Keratinocyte (primary cell): ENCODE data around the gene POLE4. TPM values are rescaled to one million over a fixed set of nuclear protein-coding genes. Genes with fewer than 3 reads are reported as not detected.

Experiments used
- DNase-seq: peaks from one replicate; pipeline ENCODE4 v3.0.0-alpha.2; 2011; ENCODE audit warnings: low read depth, missing footprints, low spot score
- FAIRE-seq: peaks from 2 replicates; lab custom pipeline; 2011; peaks lifted over from hg19 to GRCh38; lab: Jason Lieb, UNC
- H2AFZ ChIP-seq: 2 replicates; pipeline ENCODE4 v1.6.0; 2012; ENCODE audit warnings: low read length, control low read depth, inconsistent platforms; ENCODE audit not compliant: control insufficient read depth
- H3K27ac ChIP-seq: 2 replicates; pipeline ENCODE4 v1.5.1; 2011; ENCODE audit warnings: low read length; ENCODE audit not compliant: control insufficient read depth, insufficient read depth
- H3K27me3 ChIP-seq: 3 replicates; pipeline ENCODE4 v1.6.0; 2011; ENCODE audit warnings: low read length; ENCODE audit not compliant: control insufficient read depth, insufficient read depth; ENCODE audit errors: extremely low read depth
- H3K36me3 ChIP-seq, 2 experiments: 2 replicates in 1 of 2; 3 replicates in 1 of 2; pipeline ENCODE4 v1.5.1; 2011; ENCODE audit warnings: low read length in 2 of 2, mild to moderate bottlenecking in 1 of 2; ENCODE audit not compliant: control insufficient read depth in 2 of 2, insufficient read depth in 2 of 2; ENCODE audit errors: extremely low read depth in 1 of 2
- H3K4me1 ChIP-seq: 3 replicates; pipeline ENCODE4 v1.5.1; 2011; ENCODE audit warnings: low read length; ENCODE audit not compliant: control insufficient read depth, insufficient read depth; ENCODE audit errors: extremely low read depth
- H3K4me2 ChIP-seq: 3 replicates; pipeline ENCODE4 v1.6.0; 2011; ENCODE audit warnings: low read depth, low read length; ENCODE audit not compliant: control insufficient read depth, insufficient read depth; ENCODE audit errors: extremely low read depth
- H3K4me3 ChIP-seq, 3 experiments: fragments of 200-600 bp in 1 of 3; sonication (generic) in 1 of 3; 2 replicates in 2 of 3; 3 replicates in 1 of 3; pipeline ENCODE4 v1.5.1; 2011 to 2016; ENCODE audit warnings: low read length in 3 of 3, mild to moderate bottlenecking in 3 of 3, control low read depth in 2 of 3, inconsistent platforms in 1 of 3, low read depth in 1 of 3, mixed read lengths in 1 of 3, mixed run types in 1 of 3, moderate library complexity in 1 of 3; ENCODE audit not compliant: control insufficient read depth in 2 of 3, insufficient read depth in 2 of 3; ENCODE audit errors: extremely low read depth in 1 of 3
- H3K79me2 ChIP-seq: 2 replicates; pipeline ENCODE4 v1.6.0; 2012; ENCODE audit warnings: low read length; ENCODE audit not compliant: control insufficient read depth, insufficient read depth
- H3K9ac ChIP-seq: 3 replicates; pipeline ENCODE4 v1.6.0; 2011; ENCODE audit warnings: low read length; ENCODE audit not compliant: control insufficient read depth, insufficient read depth; ENCODE audit errors: extremely low read depth
- H3K9me1 ChIP-seq: 3 replicates; pipeline ENCODE4 v1.6.0; 2011; ENCODE audit warnings: low read length; ENCODE audit not compliant: control insufficient read depth, insufficient read depth; ENCODE audit errors: extremely low read depth
- H3K9me3 ChIP-seq: 2 replicates; pipeline ENCODE4 v1.5.1; 2012; ENCODE audit warnings: low read depth, low read length; ENCODE audit not compliant: control insufficient read depth
- H4K20me1 ChIP-seq: 3 replicates; pipeline ENCODE4 v1.6.0; 2011; ENCODE audit warnings: low read length; ENCODE audit not compliant: control insufficient read depth, insufficient read depth; ENCODE audit errors: extremely low read depth
- CTCF ChIP-seq, 3 experiments: IDR thresholded peaks in 1 of 3; conservative IDR thresholded peaks in 1 of 3; optimal IDR thresholded peaks in 1 of 3; 2 replicates in 2 of 3; 3 replicates in 1 of 3; pipeline versions ENCODE3 to v1.5.1; 2011; ENCODE audit warnings: low read length in 3 of 3, mild to moderate bottlenecking in 3 of 3, moderate library complexity in 2 of 3, control low read depth in 1 of 3, inconsistent platforms in 1 of 3; ENCODE audit not compliant: insufficient read depth in 2 of 3; ENCODE audit errors: extremely low read depth in 1 of 3
- EZH2 ChIP-seq: IDR thresholded peaks from one replicate; pipeline ENCODE4 v1.6.1; 2012; ENCODE audit warnings: inconsistent platforms, mild to moderate bottlenecking, low read length, moderate library complexity
- dilution Hi-C: fragments of 300-500 bp; cut with MboI; formaldehyde crosslinking; loops from one replicate; pipeline ENCODE4 v1.7.0; 2020; ENCODE audit warnings: low sequenced_read_pairs; ENCODE audit not compliant: extremely low pct_ligation_motif_present
- polyA plus RNA-seq, 5 experiments: library from polyadenylated mRNA; depleted of rRNA in 3 of 5; stranded (reverse) in 3 of 5; stranded (forward) in 1 of 5; unstranded in 1 of 5; fragments of >200 nt; gene quantifications; 1 replicate in 1 of 5; 2 replicates in 3 of 5; 3 replicates in 1 of 5; pipeline versions ENCODE4 v1.2.1 to v1.2.3, GENCODE V29; 2011 to 2012; ENCODE audit warnings: missing spikeins in 2 of 5, low read depth in 1 of 5, low replicate concordance in 1 of 5

The POLE4 gene
- polyA plus RNA-seq, 1 donor (not counting 4 experiments of a cell fraction or from before 2014, with no cell fraction given): 66.4 TPM

GRCh38 chr2:75003276-75003675 lies 44.8 kb downstream of the POLE4 start:
- Histone ChIP-seq H3K27ac (no peak overlapping the region), H3K9me3 (no peaks in the 10 kb centered on the region), H3K4me3 (no peak overlapping the region), H3K36me3 (no peaks in the 10 kb centered on the region), H4K20me1 (no peaks in the 10 kb centered on the region), H3K4me2 (no peak overlapping the region), H3K79me2 (no peaks in the 10 kb centered on the region), H3K4me1 (peaks cover 8% of the 10 kb centered on the region), H3K27me3 (no peaks in the 10 kb centered on the region), H2AFZ (no peak overlapping the region), H3K9ac (no peak overlapping the region), H3K9me1 (peaks cover 2% of the 10 kb centered on the region)
- FAIRE-seq (no peak), DNase-seq (no peak)
- TF ChIP-seq EZH2 (no peak), CTCF (optimal IDR thresholded peaks at IDR 0.05 in 1 of 3, IDR thresholded peaks at IDR 0.05 in 1 of 3, conservative IDR thresholded peaks at IDR 0.05 in 1 of 3; ENCODE audit: extremely low read depth in 1 of 3, insufficient read depth in 2 of 3, low read length in 3 of 3) (no peak)
- dilution Hi-C loops: no loop called here

GRCh38 chr2:75003773-75004172 lies 45.3 kb downstream of the POLE4 start:
- no peak for FAIRE-seq
- TF ChIP-seq CTCF (optimal IDR thresholded peaks at IDR 0.05 in 1 of 3, IDR thresholded peaks at IDR 0.05 in 1 of 3, conservative IDR thresholded peaks at IDR 0.05 in 1 of 3; ENCODE audit: extremely low read depth in 1 of 3, insufficient read depth in 2 of 3, low read length in 3 of 3) (no peak), EZH2 (no peak)

More at GRCh38 chr2:75003773-75004172, 45.3 kb downstream of the POLE4 start:
- Histone ChIP-seq H3K79me2 (no peaks in the 10 kb centered on the region), H3K4me1 (peaks cover 8% of the 10 kb centered on the region), H4K20me1 (no peaks in the 10 kb centered on the region), H2AFZ (no peak overlapping the region), H3K9me3 (no peaks in the 10 kb centered on the region), H3K27ac (no peak overlapping the region), H3K4me3 (no peak overlapping the region), H3K36me3 (no peaks in the 10 kb centered on the region), H3K9ac (no peak overlapping the region), H3K4me2 (no peak overlapping the region), H3K9me1 (peaks cover 2% of the 10 kb centered on the region), H3K27me3 (no peaks in the 10 kb centered on the region)
- dilution Hi-C loops: no loop called here
- no peak for DNase-seq
